T-helper 2 cell treated with Interferon-gamma antibody and Interleukin-4, amounts not matched to agents 100 ng/mL and 5 ng/mL, for 36 hours (primary cell): Measurements from ENCODE around the gene TTC19. TPM values are rescaled to one million over a fixed set of nuclear protein-coding genes. Genes with fewer than 3 reads are reported as not detected.
"Not testable (repeated sequence)": the region's sequence is repeated elsewhere in the genome, so short reads cannot be mapped to it uniquely, and the experiment has no call there.

ENCODE experiments used
- intact Hi-C: fragments of 100-400 bp; cut with micrococcal nuclease; formaldehyde crosslinking; loops from one replicate; pipeline ENCODE4 v1.15.1; 2023
- total RNA-seq: library from RNA; stranded (reverse); gene quantifications from 2 replicates; pipeline ENCODE4 v1.2.3, GENCODE V29; 2022

The TTC19 gene
- total RNA-seq, 1 donor from 2014 or later = 33.4 TPM

DNA sequence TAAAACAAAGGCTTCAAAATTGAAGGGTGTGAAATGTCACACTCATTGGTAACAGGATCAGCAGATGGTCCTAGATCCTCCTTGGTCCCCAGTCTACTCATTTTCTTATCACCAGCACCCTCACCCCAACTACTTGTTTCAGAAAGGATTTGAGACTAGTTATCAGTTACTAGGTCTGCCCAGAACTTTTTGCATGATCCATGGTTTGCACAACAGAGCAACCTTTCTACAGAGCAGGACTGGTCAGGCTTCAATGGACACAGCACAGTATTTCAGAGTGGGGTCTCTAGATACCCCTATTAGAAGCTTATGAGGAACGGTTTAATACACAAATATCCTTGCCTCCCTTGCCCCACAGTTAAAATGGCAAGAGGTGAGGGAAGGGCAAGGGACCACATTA, 25.6 kb downstream of the TTC19 start:
- intact Hi-C loops = loop anchor here (5.0 kb wide), 1 partner anchor 192 kb away; the partner anchor contains the start of genes NCOR1 and PIGL

DNA sequence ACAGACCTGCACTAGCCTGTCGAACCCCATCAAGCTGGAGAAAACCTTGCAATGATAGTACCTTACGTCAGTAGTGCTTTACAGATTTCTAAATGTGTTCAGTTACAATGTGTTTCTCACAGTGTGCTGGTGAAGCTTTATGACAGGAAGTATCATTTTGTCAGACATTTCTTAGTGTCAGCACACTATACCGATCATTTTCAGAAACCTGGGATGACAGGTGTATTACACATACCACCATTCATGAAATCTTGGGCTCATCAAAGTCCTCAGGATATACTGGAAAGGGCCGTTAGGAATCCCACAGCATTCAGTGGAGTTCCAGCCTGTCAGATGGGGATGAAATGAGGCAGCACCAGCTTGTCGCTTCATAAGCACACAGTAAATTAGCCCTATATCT, 27.3 kb downstream of the TTC19 start:
- intact Hi-C loops = loop anchor here (5.0 kb wide), 1 partner anchor 190 kb away; the partner anchor contains the start of genes NCOR1 and PIGL

DNA sequence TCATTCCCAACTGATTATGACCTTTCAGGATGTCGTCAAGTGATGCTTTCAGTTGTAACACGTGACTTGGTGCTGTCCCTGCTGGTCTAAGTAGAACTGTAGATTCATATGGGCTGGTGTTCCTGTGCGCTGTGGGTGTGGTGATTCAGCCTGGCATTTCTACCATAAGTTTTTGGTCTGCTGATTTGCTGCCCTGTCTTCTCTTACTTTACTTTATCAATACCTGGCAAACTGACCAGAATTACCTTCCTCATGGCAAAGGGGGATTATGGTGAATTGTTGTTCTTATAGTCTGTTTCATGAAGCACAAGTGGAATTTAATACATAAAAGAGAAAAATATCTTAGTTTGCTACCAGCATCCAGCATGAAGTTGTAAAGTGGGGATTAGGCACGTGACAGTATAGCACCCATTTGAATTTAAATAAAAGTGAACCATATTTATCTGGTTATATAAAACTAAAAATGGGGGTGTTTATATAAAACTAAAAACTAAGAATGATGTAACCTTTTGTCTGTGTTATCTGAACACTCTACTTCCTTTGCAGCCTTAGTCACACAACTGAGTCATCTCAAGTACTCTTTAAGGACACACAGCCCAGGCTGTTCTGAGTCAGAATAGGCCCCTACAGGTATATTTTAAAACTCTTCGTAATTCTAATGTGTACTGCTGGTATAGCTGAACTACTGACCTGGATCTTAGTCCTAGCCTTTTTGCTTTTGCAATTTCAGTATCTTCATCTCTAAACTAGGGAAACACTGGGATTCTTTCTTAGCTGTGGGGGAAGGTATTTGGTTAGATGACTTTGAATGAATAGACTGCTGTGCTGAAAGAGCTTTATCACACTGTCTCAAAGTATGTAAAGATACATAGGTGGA, 28.3 kb downstream of the TTC19 start:
- intact Hi-C loops = loop anchor here (5.0 kb wide), 1 partner anchor 189 kb away; the partner anchor contains the start of genes NCOR1 and PIGL

DNA sequence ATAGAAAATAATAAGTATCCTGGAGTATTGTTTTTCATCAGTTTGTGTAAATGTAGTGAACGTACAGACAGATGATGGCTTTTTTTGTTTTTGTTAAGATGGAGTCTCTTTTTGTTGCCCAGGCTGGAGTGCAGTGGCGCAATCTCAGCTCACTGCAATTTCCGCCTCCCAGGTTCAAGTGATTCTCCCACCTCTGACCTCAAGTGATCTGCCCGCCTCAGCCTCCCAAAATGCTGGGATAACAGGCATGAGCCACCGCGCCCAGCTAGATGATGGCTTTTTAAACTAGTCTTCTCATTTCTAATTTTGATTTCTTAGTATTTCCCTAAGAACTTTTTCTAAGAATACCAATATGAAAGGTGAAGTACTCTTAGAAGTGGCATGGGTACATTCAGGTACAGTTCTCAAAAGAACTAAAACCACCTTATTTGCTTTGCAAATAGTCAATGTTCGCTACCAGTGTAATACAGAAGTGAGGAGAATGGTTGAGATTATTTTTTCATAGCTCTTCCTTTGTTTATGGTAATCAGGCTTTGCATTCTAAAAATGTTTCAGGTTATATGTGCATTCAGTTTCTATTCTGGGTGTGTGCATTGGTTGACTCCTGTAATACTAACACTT, 34.2 kb downstream of the TTC19 start:
- intact Hi-C loops = no loop called here

DNA sequence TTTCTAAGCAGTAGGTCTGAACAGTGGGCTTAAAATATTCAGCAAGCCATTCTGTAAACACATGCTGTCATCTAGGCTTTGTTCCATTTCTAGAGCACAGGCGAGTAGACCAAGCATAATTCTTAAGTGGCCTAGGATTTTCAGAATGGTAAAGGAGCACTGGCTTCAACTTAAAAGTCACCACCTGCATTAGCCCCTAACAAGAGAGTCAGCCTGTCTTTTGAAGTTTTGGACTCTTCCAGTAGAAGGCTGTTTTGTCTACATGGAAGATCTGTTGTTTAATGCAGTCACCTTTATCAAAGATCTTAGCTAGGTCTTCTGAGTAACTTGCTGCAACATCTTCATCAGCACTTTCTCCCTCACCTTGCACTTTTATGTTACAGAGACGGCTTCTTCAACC, 36.6 kb downstream of the TTC19 start:
- intact Hi-C loops = no loop called here

DNA sequence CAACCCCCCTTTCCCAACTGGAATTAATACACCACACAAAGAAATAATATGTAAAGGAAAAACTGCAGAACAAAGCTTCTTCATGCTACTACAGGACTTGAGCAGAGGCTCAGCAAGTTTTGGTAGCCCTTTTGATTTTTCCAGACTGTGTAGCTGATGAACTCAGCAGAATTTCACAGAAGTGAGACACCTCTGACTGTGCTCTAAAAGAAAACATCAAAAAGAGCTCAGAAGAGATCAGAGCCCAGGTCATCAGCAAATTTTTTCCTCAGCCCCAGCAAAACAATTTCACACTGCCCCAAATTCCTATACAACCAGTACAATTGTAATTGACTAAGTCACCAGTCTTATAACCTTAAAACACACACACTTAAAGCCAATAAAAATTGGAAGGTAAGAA, 38.0 kb downstream of the TTC19 start:
- intact Hi-C loops = no loop called here

DNA sequence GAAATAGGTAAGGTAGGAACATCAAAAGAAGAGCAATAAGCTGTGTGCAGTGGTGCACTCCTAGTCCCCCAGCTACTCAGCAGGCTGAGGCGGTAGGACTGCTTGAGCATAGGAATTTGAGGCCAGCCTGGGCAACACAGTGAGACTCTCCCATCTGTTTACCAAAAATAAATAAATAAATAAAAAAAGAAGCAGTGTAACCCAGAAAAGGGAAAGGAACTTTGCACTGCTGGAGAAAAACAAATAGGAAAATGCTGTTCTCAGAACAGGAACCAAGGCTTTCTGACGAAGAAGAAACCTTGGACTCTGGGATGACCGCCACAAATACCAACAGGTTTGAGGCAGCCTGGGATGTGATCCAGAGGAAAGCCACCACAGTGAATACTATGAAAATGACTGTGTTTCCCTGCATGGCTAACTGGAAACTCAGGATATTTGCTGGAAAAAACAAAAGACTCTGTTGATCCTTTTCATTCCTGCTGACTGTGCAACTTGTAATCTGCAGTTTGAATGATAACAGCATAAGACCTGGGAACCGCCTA, 41.2 kb downstream of the TTC19 start:
- intact Hi-C loops = no loop called here

DNA sequence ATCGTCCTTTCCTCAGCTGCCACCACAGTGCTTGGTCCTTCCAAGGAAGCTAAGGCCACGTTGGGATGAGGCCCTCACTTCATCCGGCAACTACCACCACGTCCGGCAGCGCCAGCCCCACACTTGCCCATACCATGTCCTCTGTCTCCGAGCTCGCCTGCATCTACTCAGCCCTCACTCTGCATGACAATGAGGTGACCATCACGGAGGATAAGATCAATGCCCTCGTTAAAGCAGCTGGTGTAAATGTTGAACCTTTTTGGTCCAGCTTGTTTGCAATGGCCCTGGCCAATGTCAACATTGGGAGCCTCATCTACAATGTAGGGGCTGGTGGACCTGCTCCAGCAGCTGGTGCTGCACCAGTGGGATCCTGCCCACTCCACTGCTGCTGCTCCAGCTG, 44.9 kb downstream of the TTC19 start:
- intact Hi-C loops = no loop called here

DNA sequence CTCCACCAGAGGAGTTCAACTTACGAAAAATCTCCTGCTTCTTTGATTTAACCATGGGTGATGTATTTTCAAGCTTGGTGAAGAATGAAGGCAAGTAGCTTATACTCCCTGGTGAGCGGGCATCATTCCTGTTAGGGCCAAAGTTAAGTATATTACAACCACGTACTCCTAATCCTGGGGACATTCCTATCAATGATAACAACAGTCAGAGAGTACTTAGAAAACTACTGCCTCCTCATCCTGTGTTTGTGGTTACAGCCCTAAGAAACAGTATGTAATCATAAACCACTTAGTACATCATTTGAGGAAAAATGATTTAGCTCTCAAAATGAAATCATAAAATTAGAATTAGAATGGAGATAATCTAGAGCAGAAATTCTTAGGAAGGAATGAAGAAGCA, 47.3 kb downstream of the TTC19 start:
- intact Hi-C loops = no loop called here

DNA sequence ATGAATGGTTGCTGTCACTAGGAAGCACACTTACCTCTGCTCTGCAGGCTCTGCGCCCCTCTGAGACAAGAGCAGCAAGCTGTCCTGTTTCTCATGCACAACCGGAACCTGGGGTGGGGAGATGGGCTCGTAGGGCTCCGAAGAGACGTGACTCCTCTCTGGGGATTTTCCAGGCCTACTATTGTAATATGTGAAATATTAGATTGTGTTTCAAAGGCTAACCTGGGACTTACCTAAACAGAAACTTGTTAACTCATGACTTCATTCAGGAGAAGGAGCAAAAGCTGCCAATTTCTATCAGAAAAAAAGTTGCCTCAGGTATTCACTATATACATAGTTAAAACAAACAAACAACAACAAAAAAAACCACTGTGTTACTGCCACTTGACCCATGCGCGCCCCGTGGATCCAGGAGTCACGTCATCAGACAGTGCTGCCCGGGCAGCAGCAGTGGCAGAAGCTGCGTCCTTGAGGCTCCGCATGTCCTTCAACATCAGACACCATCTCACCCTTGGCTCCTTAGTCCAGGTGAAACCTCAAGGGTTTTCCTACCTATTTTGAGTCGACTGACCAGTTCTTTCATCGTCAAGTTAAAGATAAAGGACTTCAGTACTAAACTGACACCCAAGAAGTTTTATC, 49.3 kb downstream of the TTC19 start:
- intact Hi-C loops = no loop called here

DNA sequence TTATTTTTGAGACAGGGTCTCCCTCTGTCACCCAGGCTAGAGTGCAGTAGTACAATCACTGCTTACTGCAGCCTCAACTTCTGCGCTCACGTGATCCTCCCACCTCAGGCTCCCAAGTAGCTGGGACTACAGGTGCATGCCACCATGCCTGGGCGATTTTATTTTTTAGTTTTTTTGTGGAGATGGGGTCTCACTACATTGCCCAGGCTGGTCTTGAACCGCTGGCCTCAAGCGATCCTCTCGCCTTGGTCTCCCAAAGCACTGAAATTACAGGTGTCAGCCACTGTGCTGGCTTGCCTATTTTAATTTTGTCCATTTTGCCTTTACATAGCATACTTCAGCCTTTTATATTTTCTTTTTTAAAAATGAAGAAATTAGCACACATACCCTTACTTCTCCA, 51.2 kb downstream of the TTC19 start:
- intact Hi-C loops = no loop called here

DNA sequence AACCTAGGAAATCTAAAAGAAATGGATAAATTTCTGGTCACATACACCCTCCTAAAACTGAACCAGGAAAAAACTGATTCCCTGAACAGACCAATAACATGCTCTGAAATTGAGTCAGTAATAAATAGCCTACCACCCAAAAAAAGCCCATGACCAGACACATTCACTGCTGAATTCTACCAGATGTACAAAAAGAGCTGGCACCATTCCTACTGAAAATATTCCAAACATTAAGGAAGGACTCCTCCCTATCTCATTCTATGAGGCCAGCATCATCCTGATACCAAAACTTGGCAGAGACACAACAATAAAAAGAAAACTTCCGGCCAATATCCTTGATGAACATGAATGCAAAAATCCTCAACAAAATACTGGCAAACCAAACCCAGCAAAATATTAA, 52.9 kb downstream of the TTC19 start:
- intact Hi-C loops = no loop called here

DNA sequence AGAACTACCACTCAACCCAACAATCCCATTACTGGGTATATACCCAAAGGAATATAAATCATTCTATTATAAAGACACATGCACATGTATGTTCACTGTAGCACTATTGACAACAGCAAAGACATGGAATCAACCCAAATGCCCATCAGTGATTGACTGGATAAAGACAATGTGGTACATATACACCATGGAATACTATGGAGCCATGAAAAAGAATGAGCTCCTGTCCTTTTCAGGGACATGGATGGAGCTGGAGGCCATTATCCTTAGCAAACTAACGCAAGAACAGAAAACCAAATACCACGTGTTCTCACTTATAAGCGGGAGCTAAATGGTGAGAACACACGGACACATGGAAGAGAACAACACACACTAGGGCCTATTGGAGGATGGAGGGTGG, 55.5 kb downstream of the TTC19 start:
- intact Hi-C loops = not testable (repeated sequence)

DNA sequence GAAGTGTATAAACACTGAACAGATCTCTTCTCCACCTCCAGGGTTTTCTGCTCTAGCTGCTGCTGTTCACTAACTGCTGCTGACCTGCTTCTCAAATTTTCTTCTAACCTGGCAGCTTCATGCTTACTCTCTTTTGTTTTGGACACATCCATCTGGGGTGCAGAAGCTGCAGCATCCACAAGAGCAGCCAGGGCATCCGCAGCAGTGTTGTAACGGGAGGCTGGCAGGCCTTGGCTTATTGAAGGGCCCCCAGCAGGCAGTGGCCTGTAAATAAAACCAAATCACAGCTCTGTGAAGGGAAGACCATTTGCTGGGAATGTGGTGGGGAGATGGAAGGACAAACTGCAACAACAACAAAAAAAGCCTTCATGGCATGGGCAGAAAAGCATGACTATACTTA, 62.0 kb downstream of the TTC19 start:
- intact Hi-C loops = no loop called here

DNA sequence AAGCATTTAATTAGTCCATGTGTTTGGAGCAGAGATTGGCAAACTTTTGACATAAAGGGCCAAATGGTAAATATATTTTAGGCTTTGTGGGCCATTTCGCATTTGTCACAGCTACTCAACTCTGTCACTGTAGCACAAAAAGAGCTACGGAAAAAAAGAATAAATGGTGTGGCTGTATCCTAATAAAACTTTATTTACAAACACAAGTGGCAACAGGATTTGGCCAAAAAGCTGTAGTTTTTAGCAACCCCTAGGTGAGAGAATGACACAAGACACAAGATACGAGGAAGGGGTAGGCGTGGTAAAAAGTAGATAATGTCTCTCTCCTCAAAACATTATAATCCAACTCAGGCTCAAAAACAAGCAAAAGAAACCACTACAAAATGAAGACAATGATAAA, 66.5 kb downstream of the TTC19 start:
- intact Hi-C loops = no loop called here

DNA sequence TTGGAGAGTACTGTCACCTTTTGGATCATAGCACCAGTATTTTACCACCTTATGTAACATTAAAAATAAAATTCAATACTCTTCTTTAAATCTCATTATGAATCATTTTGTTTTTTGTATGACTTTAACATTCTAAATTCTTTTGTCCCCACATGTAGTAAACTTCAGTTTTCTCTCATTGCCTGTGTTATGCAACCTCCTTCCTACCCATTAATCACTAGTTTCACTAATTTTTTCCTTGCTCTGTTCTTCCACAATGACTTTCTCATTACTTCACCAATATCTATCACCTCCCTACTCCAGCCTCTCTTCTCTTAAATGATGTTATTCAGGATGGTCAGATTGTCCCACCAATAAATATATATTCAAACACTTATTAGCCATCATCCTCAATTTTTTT, 68.7 kb downstream of the TTC19 start:
- intact Hi-C loops = no loop called here

DNA sequence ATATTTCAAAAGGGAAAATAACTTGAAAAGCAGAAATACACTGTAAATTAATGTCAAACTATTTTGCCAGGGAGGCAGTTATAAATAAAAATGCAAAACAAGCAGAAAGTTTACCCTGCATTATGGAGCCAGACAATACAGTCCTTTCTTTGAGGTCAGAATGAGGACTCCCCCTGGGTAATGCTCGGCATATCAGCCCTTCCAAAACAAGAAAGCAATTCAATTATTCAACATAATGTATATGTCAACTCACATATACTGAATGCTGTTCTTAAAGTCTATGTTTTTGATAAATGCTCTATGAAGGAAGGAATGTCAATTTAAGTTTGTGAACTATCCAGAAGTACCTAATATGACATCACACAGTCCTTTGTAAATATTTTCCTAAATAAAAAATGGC, 72.4 kb downstream of the TTC19 start:
- intact Hi-C loops = no loop called here

DNA sequence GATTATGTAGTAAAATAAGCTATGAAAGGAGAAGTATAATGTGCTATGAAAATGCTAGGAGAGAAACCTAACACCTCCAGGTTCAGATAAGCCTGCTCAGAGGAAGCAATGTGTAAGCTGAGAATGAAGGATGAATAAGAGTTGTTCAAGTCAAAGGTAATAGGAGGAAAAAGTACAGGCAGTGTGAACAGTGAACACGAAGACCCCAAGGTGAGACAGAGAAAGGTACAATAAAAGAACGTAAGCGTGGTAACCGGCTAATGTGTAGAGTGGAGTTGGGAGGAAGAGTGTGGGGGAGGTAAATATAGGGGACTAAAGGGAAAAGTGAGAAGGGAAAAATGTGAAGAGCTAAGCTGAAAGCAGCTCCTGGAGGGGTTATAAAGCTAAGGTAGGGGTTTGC, 74.2 kb downstream of the TTC19 start:
- intact Hi-C loops = no loop called here

DNA sequence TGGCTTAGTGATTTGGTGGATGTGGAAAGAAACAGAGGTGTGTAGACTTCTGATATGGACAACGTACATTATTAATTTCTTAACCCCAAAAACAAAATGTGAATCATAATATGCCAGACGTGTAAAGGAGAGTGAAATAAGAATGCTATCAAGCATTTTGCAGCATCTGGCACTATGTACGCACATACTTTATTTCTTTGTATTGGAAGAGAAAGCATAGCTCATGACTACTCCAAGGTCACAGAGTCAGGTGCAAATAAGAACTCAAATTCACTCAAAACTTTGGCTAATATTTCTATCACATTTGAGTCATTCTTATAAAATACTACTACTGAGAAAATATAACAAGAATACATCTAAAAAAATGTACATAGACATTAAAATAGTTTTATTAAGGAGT, 74.8 kb downstream of the TTC19 start:
- intact Hi-C loops = no loop called here

DNA sequence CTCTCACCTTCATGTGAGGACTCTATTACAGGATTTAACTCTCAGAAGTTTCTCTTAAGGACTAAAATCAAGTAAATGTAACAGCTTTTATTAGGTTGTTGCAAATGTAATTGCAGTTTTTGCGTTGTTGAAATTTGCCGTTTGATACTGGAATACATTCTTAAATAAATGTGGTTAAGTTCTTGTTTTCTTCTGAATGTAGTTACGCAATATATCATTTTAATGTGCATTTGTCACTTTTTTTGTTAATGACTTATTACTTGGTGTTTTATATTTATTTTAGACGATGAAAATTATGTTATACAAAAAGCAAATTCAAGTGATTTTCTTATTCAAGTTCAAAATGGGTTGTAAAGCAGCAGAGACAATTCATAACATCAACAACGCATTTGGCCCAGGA, 76.3 kb downstream of the TTC19 start:
- intact Hi-C loops = no loop called here
